Esophagus (tissue), 2 donors: ENCODE results near the gene FAM120AOS. TPM values are rescaled to one million over a fixed set of nuclear protein-coding genes. Genes with fewer than 3 reads are reported as not detected.
A peak's percentile ranks its signal among the peaks of the same experiment; 100 is the strongest.
"Not testable (repeated sequence)": the region's sequence is repeated elsewhere in the genome, so short reads cannot be mapped to it uniquely, and the experiment has no call there.

Experiments
- H3K27ac ChIP-seq, 2 donors: one replicate each; pipeline ENCODE4 v1.5.1; 2013; ENCODE audit warnings: low read depth in 2 of 2, mild to moderate bottlenecking in 2 of 2, inconsistent platforms in 1 of 2, low read length in 1 of 2, moderate library complexity in 1 of 2
- H3K27me3 ChIP-seq, 2 donors: one replicate each; pipeline ENCODE4 v1.6.1; 2013; ENCODE audit warnings: low read length in 2 of 2, control low read depth in 1 of 2, mild to moderate bottlenecking in 1 of 2; ENCODE audit not compliant: insufficient read depth in 2 of 2, control insufficient read depth in 1 of 2
- H3K36me3 ChIP-seq, 2 donors: one replicate each; pipeline ENCODE4 v1.6.1; 2013; ENCODE audit warnings: low read length in 1 of 2; ENCODE audit not compliant: control insufficient read depth in 2 of 2, insufficient read depth in 2 of 2
- H3K4me1 ChIP-seq, 2 donors: one replicate each; pipeline ENCODE4 v1.6.1; 2013; ENCODE audit warnings: low read length in 1 of 2; ENCODE audit not compliant: control insufficient read depth in 2 of 2, insufficient read depth in 2 of 2
- H3K4me3 ChIP-seq, 2 donors: one replicate each; pipeline ENCODE4 v1.5.1; 2013; ENCODE audit warnings: low read length in 2 of 2, mild to moderate bottlenecking in 2 of 2, low read depth in 1 of 2, moderate library complexity in 1 of 2
- H3K9me3 ChIP-seq, 2 donors: one replicate each; pipeline ENCODE4 v1.6.1; 2013; ENCODE audit warnings: mild to moderate bottlenecking in 2 of 2, low read depth in 1 of 2, low read length in 1 of 2, moderate library complexity in 1 of 2; ENCODE audit not compliant: control insufficient read depth in 2 of 2, insufficient read depth in 1 of 2
- WGBS, 2 donors: extraction: QIAGEN DNeasy Blood & Tissue Kit; methylation state at CpG; one replicate each; pipeline ENCODE4 v1.1.7; 2013; 5-methylcytosine and 5-hydroxymethylcytosine counted together
- polyA plus RNA-seq, 2 donors: library from polyadenylated mRNA; stranded (reverse); fragments of 200-250 nt; gene quantifications; one replicate each; pipeline ENCODE4 v1.2.3, GENCODE V29; 2013
- donor health status: healthy with polysubstance abuse.
- donor health status: Bipolar disorder and iron deficiency.

FAM120AOS gene
- polyA plus RNA-seq, 2 donors, result 19.6 to 23.7 TPM

GRCh38 chr9:93451849-93452709 is 1.3 kb downstream of the FAM120AOS start:
- no peaks in the 10 kb centered on the region for H3K27me3 ChIP-seq
- peaks cover 0 to 2% of the 10 kb centered on the region in 2 donors for H3K4me1 ChIP-seq
- peak overlapping the region; percentile 85 for H3K4me3 ChIP-seq
- H3K9me3 ChIP-seq, result no peaks in the 10 kb centered on the region
- peaks cover 7 to 10% of the 10 kb centered on the region in 2 donors for H3K36me3 ChIP-seq
- H3K27ac ChIP-seq, result peak overlapping the region; percentile 94 to 100
- WGBS, 2 donors, result 0% methylated on average over 63 to 92 of the region's 92 CpGs

- H3K36me3 ChIP-seq, result peaks cover 10% of the 10 kb centered on the region in 2 donors
Observed at GRCh38 chr9:93450945-93451815, 2.2 kb downstream of the FAM120AOS start, which contains the start of gene FAM120A. TSS of gene FAM120A (plus strand) at chr9:93451685. CDS start at chr9:93451916, 231 bp downstream.

GRCh38 chr9:93447655-93448054 is 5.7 kb downstream of the FAM120AOS start:
- H3K9me3 ChIP-seq, result no peaks in the 10 kb centered on the region
- H3K4me1 ChIP-seq, result peaks cover 0 to 2% of the 10 kb centered on the region in 2 donors
- H3K27ac ChIP-seq, result no peak overlapping the region
- peaks cover 10 to 14% of the 10 kb centered on the region in 2 donors for H3K36me3 ChIP-seq
- no peaks in the 10 kb centered on the region for H3K27me3 ChIP-seq
- WGBS, 2 donors, result 86 to 96% methylated on average over 4 of the region's 4 CpGs
- no peak overlapping the region for H3K4me3 ChIP-seq

More at GRCh38 chr9:93450945-93451815, 2.2 kb downstream of the FAM120AOS start, which contains the start of gene FAM120A:
- Histone ChIP-seq H3K27ac (peak within 1 kb of the TSS; percentile 99 to 100), H3K9me3 (no peaks in the 10 kb centered on the region), H3K27me3 (no peaks in the 10 kb centered on the region), H3K4me1 (peaks cover 0 to 2% of the 10 kb centered on the region in 2 donors), H3K4me3 (peak within 1 kb of the TSS; percentile 85 to 91)
- WGBS, 2 donors, result 0% methylated on average over 75 to 100 of the region's 100 CpGs

- 80 to 86% methylated on average over 3 of the region's 3 CpGs for WGBS, 2 donors
- H3K4me1 ChIP-seq, result peaks cover 0 to 2% of the 10 kb centered on the region in 2 donors
- no peak overlapping the region for H3K4me3 ChIP-seq
Observed at GRCh38 chr9:93446073-93446472, 7.3 kb downstream of the FAM120AOS start.

GRCh38 chr9:93440896-93441580 is 12.3 kb downstream of the FAM120AOS start:
- Histone ChIP-seq H3K4me3 (no peak overlapping the region), H3K36me3 (peaks cover 0 to 3% of the 10 kb centered on the region in 2 donors), H3K9me3 (no peaks in the 10 kb centered on the region), H3K4me1 (no peaks in the 10 kb centered on the region), H3K27me3 (no peaks in the 10 kb centered on the region), H3K27ac (no peak overlapping the region)
- WGBS, 2 donors, result 84 to 87% methylated on average over 8 of the region's 8 CpGs

More at GRCh38 chr9:93446073-93446472, 7.3 kb downstream of the FAM120AOS start:
- no peaks in the 10 kb centered on the region for H3K27me3 ChIP-seq
- H3K27ac ChIP-seq, result no peak overlapping the region
- peaks cover 10 to 14% of the 10 kb centered on the region in 2 donors for H3K36me3 ChIP-seq
- no peaks in the 10 kb centered on the region for H3K9me3 ChIP-seq

- H3K27ac ChIP-seq, H3K4me1 ChIP-seq, H3K9me3 ChIP-seq, H3K27me3 ChIP-seq, H3K36me3 ChIP-seq, H3K4me3 ChIP-seq: not testable (repeated sequence)
- 94 to 98% methylated on average over 6 of the region's 6 CpGs for WGBS, 2 donors
Observed at GRCh38 chr9:93439301-93439700, 14.1 kb downstream of the FAM120AOS start.

- 79% methylated on average over 2 of the region's 2 CpGs for WGBS, 2 donors
- no peaks in the 10 kb centered on the region for H3K9me3 ChIP-seq
- H3K4me3 ChIP-seq, result no peak overlapping the region
- no peaks in the 10 kb centered on the region for H3K4me1 ChIP-seq
- no peaks in the 10 kb centered on the region for H3K27me3 ChIP-seq
- no peaks in the 10 kb centered on the region for H3K36me3 ChIP-seq
- no peak overlapping the region for H3K27ac ChIP-seq
Observed at GRCh38 chr9:93437996-93438395, 15.4 kb downstream of the FAM120AOS start.

- Histone ChIP-seq H3K36me3 (no peaks in the 10 kb centered on the region), H3K27ac (no peak overlapping the region), H3K9me3 (no peaks in the 10 kb centered on the region), H3K4me1 (no peaks in the 10 kb centered on the region), H3K27me3 (no peaks in the 10 kb centered on the region), H3K4me3 (no peak overlapping the region)
- WGBS, 2 donors, result 94 to 95% methylated on average over 7 of the region's 7 CpGs
Observed at GRCh38 chr9:93436655-93437407, 16.6 kb downstream of the FAM120AOS start.
